Measurements from ENCODE around the gene FAM210B. TPM values are rescaled to one million over a fixed set of nuclear protein-coding genes. Genes with fewer than 3 reads are reported as not detected.

The FAM210B gene
- total and polyA plus RNA-seq, 10 of the 15 experiments (the other 5 are each of a cell fraction or from before 2014, with no cell fraction given): 0.13 to 1.4 (median 0.68) TPM

DNA sequence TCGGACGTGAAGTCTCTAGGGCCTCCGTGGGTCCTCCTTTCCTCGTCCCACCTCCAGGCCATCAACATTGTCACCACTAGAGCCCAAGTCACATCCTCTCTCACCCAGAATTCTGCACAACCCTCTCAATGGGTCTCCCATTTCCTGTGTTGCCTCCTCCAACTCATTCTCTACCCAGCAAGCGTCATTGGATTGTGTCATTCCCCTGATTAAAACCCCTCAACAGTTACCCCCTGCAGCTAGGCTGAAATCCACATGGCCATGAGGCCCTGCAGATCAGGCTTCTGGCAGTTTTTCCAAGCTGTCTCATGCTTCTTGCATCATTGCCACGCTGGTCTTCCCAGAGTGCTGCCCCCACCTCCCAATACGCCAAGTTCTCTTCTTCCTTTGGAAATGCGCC lies 12.9 kb upstream of the FAM210B start:
- Histone ChIP-seq H3K9ac (ENCODE audit: control insufficient read depth, insufficient read depth, low read length) (no peak overlapping the region), H3K79me2 (ENCODE audit: control insufficient read depth, insufficient read depth, low read length) (no peaks in the 10 kb centered on the region)

GRCh38 chr20:56347628-56348304 lies 11.0 kb upstream of the FAM210B start:
- SMC1A ChIA-PET (ENCODE audit: uncharacterized antibody, unreplicated experiment): no interaction called here
- DNase-seq (ENCODE audit: low read depth, low spot score) (no peak), ATAC-seq (no peak), FAIRE-seq (no peak)
- in situ Hi-C loops (cut with MboI): no loop called here
- TF ChIP-seq MYC (IDR thresholded peaks at IDR 0.05; ENCODE audit: insufficient read depth, insufficient read length, insufficient replicate concordance, low read length, severe bottlenecking): no peak
- Histone ChIP-seq H3K4me3 (no peak overlapping the region), H4K20me1 (ENCODE audit: control insufficient read depth, insufficient read depth) (no peaks in the 10 kb centered on the region), H3K9ac (ENCODE audit: control insufficient read depth, insufficient read depth, low read length) (no peak overlapping the region), H3K4me1 (ENCODE audit: control insufficient read depth, insufficient read depth, low read length) (no peaks in the 10 kb centered on the region), H3K27me3 (replicated peaks in 1 of 2; ENCODE audit: control insufficient read depth in 2 of 2, insufficient read depth in 2 of 2, low read length in 1 of 2) (peaks cover 0 to 10% of the 10 kb centered on the region in 2 experiments; a peak in 2 of 4 replicates), H3K9me3 (replicated peaks; ENCODE audit: control insufficient read depth, insufficient read depth, low read length) (no peaks in the 10 kb centered on the region), H3K79me2 (ENCODE audit: control insufficient read depth, insufficient read depth, low read length) (no peaks in the 10 kb centered on the region), H3K36me3 (ENCODE audit: control insufficient read depth in 2 of 2, insufficient read depth in 2 of 2, low read length in 1 of 2) (no peaks in the 10 kb centered on the region), H3K4me2 (ENCODE audit: control insufficient read depth, insufficient read depth) (no peak overlapping the region), H3K27ac (ENCODE audit: control insufficient read depth, insufficient read depth) (no peak overlapping the region), H2AFZ (ENCODE audit: control insufficient read depth, low read depth, low read length) (no peak overlapping the region)
- RAD21 ChIA-PET (ENCODE audit: unreplicated experiment): no interaction called here
- POLR2A ChIA-PET: no interaction called here
- intact Hi-C loops (cut with micrococcal nuclease; ENCODE audit: unreplicated experiment): no loop called here
- CTCF ChIA-PET: no interaction called here
- 28% methylated on average over 13 of the region's 13 CpGs for WGBS (ENCODE audit: insufficient coverage, insufficient replicate concordance, low lambda C conversion rate, missing lambda C conversion rate)
- BruUV-seq (replicated peaks): no TSS peak

More for the DNA sequence above, 12.9 kb upstream of the FAM210B start:
- no peaks in the 10 kb centered on the region for H3K36me3 ChIP-seq (ENCODE audit: control insufficient read depth in 2 of 2, insufficient read depth in 2 of 2, low read length in 1 of 2)
- ATAC-seq (no peak), DNase-seq (ENCODE audit: low read depth, low spot score) (no peak), FAIRE-seq (no peak)
- intact Hi-C loops (cut with micrococcal nuclease; ENCODE audit: unreplicated experiment): no loop called here
- H3K4me2 ChIP-seq (ENCODE audit: control insufficient read depth, insufficient read depth): no peak overlapping the region
- ChIA-PET CTCF (no interaction called here), RAD21 (ENCODE audit: unreplicated experiment) (no interaction called here), SMC1A (ENCODE audit: uncharacterized antibody, unreplicated experiment) (no interaction called here), POLR2A (no interaction called here)
- no peak overlapping the region for H3K4me3 ChIP-seq
- H2AFZ ChIP-seq (ENCODE audit: control insufficient read depth, low read depth, low read length): no peak overlapping the region
- no peak overlapping the region for H3K27ac ChIP-seq (ENCODE audit: control insufficient read depth, insufficient read depth)
- H4K20me1 ChIP-seq (ENCODE audit: control insufficient read depth, insufficient read depth): no peaks in the 10 kb centered on the region
- no peaks in the 10 kb centered on the region for H3K9me3 ChIP-seq (replicated peaks; ENCODE audit: control insufficient read depth, insufficient read depth, low read length)
- BruUV-seq (replicated peaks): no TSS peak
- in situ Hi-C loops (cut with MboI): no loop called here
- 47% methylated on average over 8 of the region's 8 CpGs for WGBS (ENCODE audit: insufficient coverage, insufficient replicate concordance, low lambda C conversion rate, missing lambda C conversion rate)
- no peaks in the 10 kb centered on the region for H3K4me1 ChIP-seq (ENCODE audit: control insufficient read depth, insufficient read depth, low read length)
- TF ChIP-seq TCF12 (IDR thresholded peaks at IDR 0.05; ENCODE audit: low read depth, low read length) (no peak), NFYB (IDR thresholded peaks at IDR 0.05; ENCODE audit: insufficient read depth, low read depth, low read length) (no peak), KLF5 (IDR thresholded peaks at IDR 0.05; ENCODE audit: partially characterized antibody) (no peak), HDAC2 (IDR thresholded peaks at IDR 0.05) (no peak), BMI1 (IDR thresholded peaks at IDR 0.05; ENCODE audit: borderline replicate concordance) (no peak)
- peaks cover 0 to 10% of the 10 kb centered on the region in 2 experiments; a peak in 2 of 4 replicates for H3K27me3 ChIP-seq (replicated peaks in 1 of 2; ENCODE audit: control insufficient read depth in 2 of 2, insufficient read depth in 2 of 2, low read length in 1 of 2)
